HG02840 (cell line): ENCODE results near the gene ERICH6.

Experiments
- ATAC-seq: cut with Tn5 transposase; IDR thresholded peaks from one replicate; pipeline ENCODE4 v1.9.1; 2021; ENCODE audit warnings: mild to moderate bottlenecking, moderate library complexity, moderate number of reproducible peaks; ENCODE audit not compliant: unreplicated experiment, low FRiP score

The ERICH6 gene

GRCh38 chr3:150691414-150692040 is 12.2 kb downstream of the ERICH6 start:
- ATAC-seq, result no peak

- ATAC-seq, result no peak
These were observed 16.1 kb downstream of the ERICH6 start for GRCh38 chr3:150687613-150688012.

DNA sequence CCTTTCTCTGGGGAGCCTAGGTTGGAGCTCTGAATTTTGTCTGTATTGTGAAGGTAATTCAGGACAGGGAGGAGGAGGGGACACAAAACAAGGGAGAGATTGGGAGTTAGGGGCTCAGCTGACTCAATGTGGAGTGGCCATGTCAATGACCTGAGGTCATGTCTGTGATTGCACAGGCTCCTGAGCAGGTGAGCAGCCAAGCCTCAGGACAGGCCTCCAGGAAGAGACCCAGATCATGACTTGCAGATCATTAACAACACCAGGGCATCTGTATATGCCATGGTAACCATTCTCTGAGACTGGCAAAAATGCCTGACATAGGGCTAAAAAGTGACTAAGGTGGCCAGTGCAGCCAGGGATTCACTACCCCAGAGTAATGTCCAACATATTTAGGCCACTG is 20.9 kb downstream of the ERICH6 start:
- ATAC-seq, result no peak

- ATAC-seq, result no peak
These were observed 21.4 kb downstream of the ERICH6 start for GRCh38 chr3:150682279-150682678.

GRCh38 chr3:150681057-150681456 is 22.7 kb downstream of the ERICH6 start:
- ATAC-seq, result peak; percentile 79

- peak; percentile 9 for ATAC-seq
These were observed 23.2 kb downstream of the ERICH6 start for GRCh38 chr3:150680562-150680961.

GRCh38 chr3:150675587-150675986 is 28.1 kb downstream of the ERICH6 start:
- no peak for ATAC-seq

DNA sequence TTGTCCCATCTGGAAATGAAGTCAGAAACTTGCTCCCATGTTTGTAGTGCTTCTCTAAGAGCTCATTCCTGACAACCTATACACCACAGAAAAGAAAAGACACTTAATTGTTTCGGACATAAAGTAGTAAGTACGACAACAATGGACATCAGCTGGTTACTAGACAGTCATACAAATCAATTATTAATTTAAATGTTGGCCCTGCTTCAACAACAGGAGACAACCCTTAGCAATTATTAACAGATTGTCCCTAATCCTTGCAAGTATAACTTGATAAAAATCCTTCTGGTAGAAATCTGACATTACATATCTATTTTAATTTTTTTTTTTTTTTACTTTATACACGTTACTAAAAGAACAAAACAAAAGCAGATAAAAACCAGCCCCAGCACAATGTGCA is 29.8 kb downstream of the ERICH6 start:
- no peak for ATAC-seq

GRCh38 chr3:150666167-150666566 is 37.6 kb downstream of the ERICH6 start:
- ATAC-seq, result no peak

DNA sequence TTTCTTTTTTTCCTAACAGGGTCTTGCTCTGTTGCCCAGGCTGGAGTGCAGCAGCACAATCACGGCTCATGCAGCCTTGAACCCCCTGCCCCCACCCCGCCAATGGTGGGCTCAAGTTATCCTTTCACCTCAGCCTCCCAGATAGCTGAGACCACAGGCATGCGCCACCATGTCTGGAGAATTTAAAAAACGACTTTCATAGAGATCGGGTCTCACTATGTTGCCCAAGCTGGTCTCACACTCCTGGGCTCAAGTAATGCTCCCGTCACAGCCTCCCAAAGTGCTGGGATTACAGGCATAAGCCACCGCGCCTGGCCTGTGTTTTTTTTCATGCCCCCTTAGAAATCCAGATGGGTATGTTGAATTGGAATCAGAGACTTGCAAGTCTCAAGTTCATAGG is 40.3 kb downstream of the ERICH6 start:
- no peak for ATAC-seq

- ATAC-seq, result no peak
These were observed 41.1 kb downstream of the ERICH6 start for GRCh38 chr3:150662410-150663200.

DNA sequence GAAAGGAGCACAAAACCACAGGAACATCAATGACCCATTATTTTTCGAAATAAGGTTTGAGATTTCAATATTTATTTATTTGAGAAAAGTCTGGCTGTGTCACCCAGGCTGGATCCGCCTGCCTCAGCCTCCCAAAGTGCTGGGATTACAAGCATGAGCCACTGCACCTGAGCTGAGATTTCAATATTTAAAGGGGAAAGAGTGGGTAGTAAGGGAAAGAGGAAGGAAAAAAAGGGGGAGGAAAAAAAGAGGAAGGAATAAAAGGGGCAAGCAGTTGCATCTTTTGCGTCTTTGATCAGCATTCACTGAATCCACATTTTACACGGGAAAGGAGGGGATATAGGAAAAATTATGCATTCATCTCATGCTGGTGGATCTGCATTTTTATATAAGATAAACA is 47.4 kb downstream of the ERICH6 start:
- ATAC-seq, result no peak

- peak; percentile 70 for ATAC-seq
These were observed 50.6 kb downstream of the ERICH6 start for GRCh38 chr3:150653110-150653561.

DNA sequence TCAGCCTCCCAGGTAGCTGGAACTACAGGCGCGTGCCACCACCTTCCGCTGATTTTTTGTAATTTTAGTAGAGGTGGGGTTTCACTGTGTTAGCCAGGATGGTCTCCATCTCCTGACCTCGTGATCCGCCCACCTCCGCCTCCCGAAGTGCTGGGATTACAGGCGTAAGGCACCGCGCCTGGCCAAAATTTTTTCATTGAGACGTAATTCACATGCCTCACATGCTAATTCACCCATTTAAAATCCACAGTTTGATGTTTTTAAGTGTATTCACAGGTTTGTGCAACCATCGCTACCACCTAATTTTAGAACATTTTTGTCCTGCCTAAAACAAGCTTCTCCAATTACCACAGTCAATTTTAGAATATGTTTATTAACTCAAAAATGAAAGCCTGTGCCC is 63.5 kb downstream of the ERICH6 start:
- ATAC-seq, result no peak

GRCh38 chr3:150639262-150639661 is 64.5 kb downstream of the ERICH6 start:
- no peak for ATAC-seq

- ATAC-seq, result no peak
These were observed 67.5 kb downstream of the ERICH6 start for GRCh38 chr3:150636258-150636657.

GRCh38 chr3:150635526-150635925 is 68.2 kb downstream of the ERICH6 start:
- no peak for ATAC-seq

- ATAC-seq, result no peak
These were observed 68.6 kb downstream of the ERICH6 start for GRCh38 chr3:150635076-150635475.

DNA sequence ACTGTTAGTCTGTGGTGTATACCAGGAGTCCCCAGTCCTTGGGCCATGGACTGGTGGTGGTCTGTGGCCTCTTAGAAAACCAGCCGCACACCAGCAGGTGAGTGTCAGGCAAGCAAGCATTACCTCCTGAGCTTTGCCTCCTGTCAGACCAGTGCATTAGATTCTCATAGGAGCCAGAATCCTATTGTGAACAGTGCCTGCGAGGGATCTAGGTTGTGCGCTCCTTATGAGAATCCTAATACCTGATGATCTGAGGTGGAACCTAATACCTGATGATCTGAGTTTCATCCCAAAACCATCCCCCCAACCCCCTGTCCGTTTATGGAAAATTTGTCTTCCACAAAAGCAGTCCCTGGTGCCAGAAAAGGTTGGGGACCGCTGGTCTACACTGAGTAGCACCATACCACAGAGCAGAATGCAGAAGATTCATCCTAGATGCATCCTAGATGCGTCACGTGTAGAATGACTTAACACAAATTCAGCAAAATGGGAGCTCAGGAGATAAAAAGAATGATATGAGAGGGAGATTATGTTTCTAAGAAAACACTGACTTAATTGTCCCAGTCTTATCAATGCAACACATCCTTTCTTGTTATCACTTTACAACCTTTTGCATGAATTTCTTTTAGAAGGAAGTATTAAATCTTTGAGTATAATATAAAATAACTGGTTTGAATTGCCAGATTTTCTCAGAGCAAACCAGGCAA is 72.1 kb downstream of the ERICH6 start:
- no peak for ATAC-seq

GRCh38 chr3:150627557-150627956 is 76.2 kb downstream of the ERICH6 start:
- no peak for ATAC-seq

- no peak for ATAC-seq
These were observed 77.4 kb downstream of the ERICH6 start for GRCh38 chr3:150626148-150626930.
